Activated T-helper 9 cell treated with anti-CD3 and anti-CD28 coated beads, Interleukin-2, amount 50 U/mL, for 16 hours (primary cell): ENCODE results near the gene B3GALT5.

Experiments used
- DNase-seq: peaks from one replicate; pipeline ENCODE4 v3.0.0-alpha.2; 2020; ENCODE audit warnings: low read depth

B3GALT5 gene

DNA sequence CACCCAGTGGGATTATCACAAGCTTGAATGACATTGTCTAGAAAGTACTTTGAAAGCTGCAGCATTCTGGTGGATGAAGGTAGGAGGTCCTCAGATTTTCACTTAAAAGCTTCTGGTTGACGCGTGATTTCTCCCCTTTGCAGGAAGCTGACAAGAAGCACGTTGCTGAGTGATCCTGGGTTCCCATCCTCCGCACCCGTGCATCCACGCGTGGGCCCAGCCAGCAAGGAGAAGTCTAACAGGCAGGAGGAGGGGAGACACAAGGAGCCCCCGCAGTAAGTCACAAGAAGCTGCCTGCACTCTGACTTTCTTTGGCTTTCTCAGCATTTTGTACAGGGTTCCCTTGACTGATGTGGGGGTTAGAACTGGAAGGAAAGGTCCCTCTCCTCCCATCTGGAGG is 7.8 kb upstream of the B3GALT5 start:
- DNase-seq = no peak

DNA sequence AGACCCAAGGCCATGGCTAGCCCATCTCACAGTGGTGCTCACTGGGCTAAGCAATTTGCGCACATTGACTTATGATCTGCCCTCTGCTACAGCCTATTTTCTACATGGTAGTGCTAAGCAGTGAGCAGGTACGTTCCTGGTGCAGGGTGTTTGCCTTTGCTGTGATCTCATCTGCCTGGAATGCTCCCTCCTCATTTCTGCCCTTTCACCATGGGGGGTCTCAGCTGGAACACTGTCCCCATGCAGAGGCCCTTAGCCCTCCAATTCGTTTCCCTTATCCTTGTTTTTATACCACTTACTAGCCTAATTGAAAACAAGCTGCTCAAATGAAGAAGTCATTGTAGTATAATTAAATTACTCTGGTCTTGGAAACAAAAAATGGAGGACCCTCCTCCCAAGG is 2.0 kb upstream of the B3GALT5 start:
- no peak for DNase-seq

DNA sequence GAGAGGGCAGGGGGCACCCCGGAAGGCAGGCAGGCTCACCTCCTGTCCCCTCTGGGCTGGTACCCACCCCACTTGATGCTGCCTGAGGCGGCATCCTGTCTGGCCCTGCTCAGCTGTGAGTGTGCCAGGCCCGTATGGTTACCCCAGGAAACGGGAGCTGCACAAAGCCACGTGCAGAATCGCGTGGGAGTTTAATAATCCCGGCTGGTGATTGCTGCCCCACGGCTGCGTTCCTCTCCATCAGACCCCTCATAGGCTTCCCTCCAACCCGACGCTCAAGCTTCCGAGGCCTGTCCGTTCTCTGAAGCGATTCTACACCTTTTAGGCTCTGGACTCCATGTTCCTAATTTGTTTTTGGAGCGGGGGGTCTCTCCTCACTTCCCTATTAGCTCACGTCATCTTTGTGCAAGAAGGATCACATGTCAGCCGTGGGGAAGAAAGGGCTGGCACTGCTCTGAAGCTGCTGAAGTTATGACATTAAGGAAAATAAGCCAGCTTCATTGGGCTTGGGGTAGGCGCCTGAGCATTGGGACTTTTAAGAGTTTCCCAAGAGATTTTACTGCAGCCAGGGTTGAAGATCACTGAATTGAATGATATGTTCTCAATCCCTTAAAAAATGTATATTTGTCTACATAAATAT is 1.1 kb upstream of the B3GALT5 start:
- DNase-seq = no peak

DNA sequence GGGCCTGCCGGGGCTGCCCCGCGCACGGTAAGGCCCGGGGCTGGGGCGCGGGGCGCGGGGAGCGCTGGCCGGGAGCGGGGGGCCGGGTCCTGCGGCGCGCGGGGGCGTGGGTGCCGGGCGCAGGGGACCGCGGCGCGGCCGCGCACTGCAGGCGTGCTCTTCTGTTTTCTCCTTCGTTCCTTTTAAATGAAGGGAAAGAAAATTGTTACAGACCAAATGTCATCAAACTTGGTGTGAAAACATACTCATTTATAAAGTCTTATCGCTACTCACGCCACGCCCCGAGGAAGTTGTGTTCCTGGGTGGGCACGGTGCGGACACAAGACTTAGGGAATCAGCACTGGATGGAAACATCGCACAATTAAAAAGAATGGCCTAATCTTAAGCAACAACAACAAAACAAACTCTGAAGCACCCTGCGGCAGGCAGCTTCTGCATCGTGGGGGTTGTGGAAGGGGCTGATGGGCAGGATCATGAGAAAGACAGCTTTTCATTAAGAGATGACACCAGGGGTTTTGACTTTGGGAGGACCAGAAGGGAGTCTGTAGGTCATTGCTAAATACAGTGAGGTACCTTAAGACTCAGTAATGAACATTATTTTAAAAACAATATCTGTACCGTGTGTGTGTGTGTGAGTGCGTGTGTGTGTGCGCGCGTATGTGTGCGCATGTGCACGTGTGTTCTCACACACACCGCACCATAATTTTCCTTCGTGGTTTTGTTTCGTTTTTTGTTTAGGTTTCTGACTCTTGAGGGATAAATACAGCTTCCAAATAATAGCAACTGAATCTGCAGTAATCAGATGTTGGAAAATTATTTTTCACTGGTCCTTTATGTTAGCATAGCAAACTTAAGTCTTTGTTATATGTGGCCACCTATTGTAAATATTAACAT is 548 bp downstream of the B3GALT5 start:
- no peak for DNase-seq

- DNase-seq = no peak
These were observed 3.6 kb downstream of the B3GALT5 start for GRCh38 chr21:39616211-39616772.

DNA sequence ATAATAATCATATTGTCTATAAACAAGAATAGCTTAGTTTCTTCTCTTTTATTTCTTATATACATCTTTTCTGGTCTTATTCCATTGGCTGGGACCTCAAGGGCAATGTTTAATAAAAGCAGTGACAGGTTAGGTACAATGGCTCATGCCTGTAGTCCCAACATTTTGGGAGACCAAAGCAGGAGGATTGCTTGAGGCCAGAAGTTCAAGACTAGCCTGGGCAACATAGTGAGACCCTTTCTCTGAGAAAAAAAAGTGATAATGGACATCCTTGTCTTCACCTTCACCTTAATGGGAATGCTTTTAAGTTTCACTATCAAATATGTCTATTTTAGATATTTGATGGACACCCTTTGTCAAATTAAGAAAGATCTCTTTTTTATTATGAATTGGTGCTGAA is 8.1 kb downstream of the B3GALT5 start:
- no peak for DNase-seq

- no peak for DNase-seq
These were observed 12.6 kb downstream of the B3GALT5 start for GRCh38 chr21:39625211-39625895.

GRCh38 chr21:39628385-39628784 is 15.6 kb downstream of the B3GALT5 start:
- DNase-seq = no peak

DNA sequence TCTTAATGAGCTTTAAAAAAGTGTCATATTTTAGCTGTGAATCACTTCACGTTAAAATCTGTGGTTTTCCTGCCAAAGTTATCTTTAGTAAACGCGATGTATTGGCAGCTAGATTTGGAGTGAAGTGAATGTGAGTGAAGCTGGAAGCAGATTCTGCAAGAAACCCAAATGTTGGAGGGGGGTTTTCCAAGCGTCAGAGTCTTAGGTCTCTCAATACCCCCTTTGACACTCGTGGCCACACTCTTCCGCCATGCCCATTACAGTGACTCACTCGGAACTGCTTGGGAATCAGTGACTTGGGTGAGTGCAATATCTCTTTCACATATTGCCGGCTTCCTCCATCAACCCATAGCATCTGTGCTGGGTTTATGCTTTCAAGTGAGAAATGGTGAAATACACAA is 17.5 kb downstream of the B3GALT5 start:
- DNase-seq = no peak

DNA sequence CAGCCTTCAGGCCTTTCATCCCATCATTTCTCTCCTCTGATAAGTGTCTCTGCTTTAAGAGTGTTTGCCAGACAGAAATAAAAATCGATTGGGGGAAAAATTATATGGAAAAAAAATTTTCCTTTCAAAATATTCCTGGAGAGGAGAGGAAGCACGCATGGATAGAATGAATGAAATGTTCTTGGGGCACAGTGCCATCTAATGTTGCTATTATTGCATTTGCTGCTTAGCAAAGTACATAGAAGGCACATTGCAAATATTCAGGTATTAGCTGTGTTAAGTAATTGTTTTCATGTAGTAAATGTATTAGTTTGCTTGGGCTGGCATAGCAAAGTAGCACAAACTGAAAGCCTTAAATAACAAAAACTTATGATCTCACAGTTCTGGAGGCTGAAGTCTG is 18.1 kb downstream of the B3GALT5 start:
- DNase-seq = no peak

GRCh38 chr21:39631842-39632562 is 19.3 kb downstream of the B3GALT5 start:
- DNase-seq = no peak

- no peak for DNase-seq
These were observed 20.2 kb downstream of the B3GALT5 start for GRCh38 chr21:39632796-39633442.

GRCh38 chr21:39633770-39634181 is 21.0 kb downstream of the B3GALT5 start:
- no peak for DNase-seq

- DNase-seq = no peak
These were observed 21.8 kb downstream of the B3GALT5 start for GRCh38 chr21:39634507-39634906.

DNA sequence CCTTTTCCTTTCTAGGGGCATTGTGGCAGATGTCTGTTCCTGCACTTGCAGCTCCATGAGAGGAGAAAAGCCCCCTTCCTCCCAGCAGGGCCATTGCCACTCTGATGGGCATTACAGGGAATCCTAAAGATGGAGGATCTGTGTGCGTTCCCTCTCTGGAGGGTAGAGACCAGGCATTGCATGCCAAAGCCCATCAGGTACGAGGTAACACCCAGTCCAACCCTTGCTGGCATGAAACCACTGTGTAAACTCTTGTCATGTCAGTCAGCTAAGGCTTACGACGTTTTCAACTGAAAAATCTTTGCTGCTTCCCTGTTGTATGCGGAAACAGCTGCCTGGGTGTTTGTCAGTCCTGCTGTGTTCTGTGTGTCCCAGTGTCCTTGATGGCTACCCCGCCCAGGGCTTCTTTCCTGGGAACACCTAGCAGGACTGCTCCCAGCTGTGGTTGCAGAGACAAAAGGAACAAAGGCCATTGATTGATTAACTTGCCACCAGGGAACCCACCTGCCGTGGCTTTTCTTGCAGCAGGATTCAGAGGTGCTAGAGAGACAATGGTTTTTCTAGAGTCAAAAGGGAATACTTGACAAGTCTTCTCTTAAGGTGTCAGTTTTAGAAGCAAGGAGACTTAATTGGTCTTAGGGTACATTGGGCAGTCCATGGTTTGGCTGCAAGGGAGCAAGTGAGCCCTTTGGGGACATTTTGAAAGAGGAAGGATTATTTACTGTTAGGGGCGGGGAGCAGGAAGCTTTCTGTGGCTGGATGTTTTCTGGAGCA is 24.6 kb downstream of the B3GALT5 start:
- DNase-seq = no peak

DNA sequence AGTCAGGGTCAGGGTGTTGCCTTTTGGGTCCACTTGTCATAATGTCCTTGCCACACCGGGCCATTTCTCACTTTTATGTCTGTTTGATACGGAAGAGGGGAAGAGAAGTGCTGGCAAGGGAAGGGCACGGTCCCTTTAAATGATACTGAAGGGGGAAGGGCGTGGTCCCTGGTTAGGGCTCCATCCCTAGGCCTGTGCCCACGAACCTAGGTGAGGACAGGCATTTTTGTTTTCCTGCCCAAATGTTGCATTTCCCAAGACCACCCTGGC is 25.2 kb downstream of the B3GALT5 start:
- DNase-seq = no peak

DNA sequence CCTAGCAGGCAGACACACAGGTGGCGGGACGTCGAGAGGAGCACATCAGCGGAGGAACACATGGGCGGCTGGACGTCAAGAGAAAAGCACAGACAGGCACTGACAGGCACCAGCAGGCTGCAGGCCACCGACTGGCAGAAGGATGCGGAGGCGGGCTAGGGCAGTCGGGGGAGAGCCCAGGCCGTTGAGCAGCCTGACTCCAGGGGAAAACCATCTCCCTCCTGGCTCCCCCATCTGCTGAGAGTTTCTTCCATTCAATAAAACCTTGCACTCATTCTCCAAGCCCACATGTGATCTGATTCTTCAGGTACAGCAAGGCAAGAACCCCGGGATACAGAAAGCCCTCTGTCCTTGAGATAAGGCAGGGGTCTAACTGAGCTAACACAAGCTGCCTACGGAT is 25.5 kb downstream of the B3GALT5 start:
- DNase-seq = no peak

GRCh38 chr21:39640754-39641153 is 28.0 kb downstream of the B3GALT5 start:
- DNase-seq = no peak

- no peak for DNase-seq
These were observed 29.2 kb downstream of the B3GALT5 start for GRCh38 chr21:39641827-39642450.

DNA sequence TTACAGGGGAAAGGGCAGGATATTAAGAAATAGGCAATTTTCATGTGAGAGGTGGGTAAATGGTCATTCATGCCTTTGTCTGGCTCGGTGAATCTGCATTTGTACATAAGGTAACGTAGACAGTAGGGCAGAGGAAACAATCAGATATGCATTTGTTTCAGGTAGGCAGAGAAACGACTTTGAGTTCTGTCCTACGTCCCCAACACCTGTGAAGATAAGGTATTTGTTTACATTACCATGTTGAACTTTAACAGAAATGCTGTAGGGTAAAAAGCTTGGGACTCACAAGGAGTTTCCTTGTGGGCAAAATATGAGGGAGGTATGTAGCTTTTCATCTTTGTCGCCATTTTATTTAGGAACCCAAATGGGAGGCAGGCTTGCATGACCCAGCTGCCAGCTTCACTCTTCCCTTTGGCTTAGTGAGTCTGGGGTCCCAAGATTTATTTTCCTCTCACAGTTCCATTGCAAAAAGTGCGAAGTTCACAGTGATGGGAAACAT is 31.4 kb downstream of the B3GALT5 start:
- no peak for DNase-seq
